PC-3 (cell line): ENCODE data around the gene USP15.

ENCODE experiments used
- CTCF ChIP-seq: fragments of 300-600 bp; sonication (generic); conservative IDR thresholded peaks from 2 replicates; pipeline ENCODE4 v1.5.1; 2017; ENCODE audit warnings: antibody characterized with exemption, low read depth, mild to moderate bottlenecking, low read length
- EZH2 ChIP-seq: fragments of 300-600 bp; sonication (generic); IDR thresholded peaks from one replicate; pipeline ENCODE4 v1.6.1; 2017; ENCODE audit warnings: antibody characterized with exemption, mild to moderate bottlenecking, low read length; ENCODE audit not compliant: unreplicated experiment
- EZH2phosphoT487 ChIP-seq: fragments of 300-600 bp; sonication (generic); IDR thresholded peaks from 2 replicates; pipeline ENCODE4 v1.6.1; 2018; ENCODE audit warnings: mild to moderate bottlenecking, antibody characterized with exemption, low read length, borderline replicate concordance

- no peak for TF ChIP-seq CTCF
- TF ChIP-seq EZH2: no peak
- no peak for TF ChIP-seq EZH2phosphoT487
Measured at GRCh38 chr12:62269464-62270228, 9.4 kb downstream of the USP15 start.
